Activated T-helper 17 cell treated with anti-CD3 and anti-CD28 coated beads, Interleukin-2, amount 50 U/mL, for 72 hours (primary cell): ENCODE data around the gene PITPNM3. TPM values are rescaled to one million over a fixed set of nuclear protein-coding genes. Genes with fewer than 3 reads are reported as not detected.
A peak's percentile ranks its signal among the peaks of the same experiment; 100 is the strongest.
"Not testable (repeated sequence)": the region's sequence is repeated elsewhere in the genome, so short reads cannot be mapped to it uniquely, and the experiment has no call there.

Experiments
- ATAC-seq: fragments of 150-1000 bp; cut with Tn5 transposase; replicated peaks from 2 replicates; pipeline ENCODE4 v1.10.0; 2021; ENCODE audit warnings: mild to moderate bottlenecking, moderate library complexity
- H3K27ac Mint-ChIP-seq: one replicate; pipeline ENCODE4 v1.8.0; 2022; ENCODE audit warnings: mixed read lengths
- H3K27me3 Mint-ChIP-seq: one replicate; pipeline ENCODE4 v1.8.0; 2022; ENCODE audit warnings: mixed read lengths
- H3K36me3 Mint-ChIP-seq: one replicate; pipeline ENCODE4 v1.8.0; 2022; ENCODE audit warnings: low read depth, mild to moderate bottlenecking, mixed read lengths
- H3K4me1 Mint-ChIP-seq: one replicate; pipeline ENCODE4 v1.8.0; 2022; ENCODE audit warnings: mixed read lengths
- H3K4me3 Mint-ChIP-seq: one replicate; pipeline ENCODE4 v1.8.0; 2022; ENCODE audit warnings: mild to moderate bottlenecking, mixed read lengths
- H3K9me3 Mint-ChIP-seq: one replicate; pipeline ENCODE4 v1.8.0; 2022; ENCODE audit warnings: mixed read lengths
- total RNA-seq, 2 donors: library from RNA; stranded (reverse); gene quantifications; one replicate each; pipeline ENCODE4 v1.2.3, GENCODE V29; 2022

PITPNM3 gene
- total RNA-seq, result 1 to 10 TPM in 1 of 2 donors, under 1 TPM in 1; 0.73 to 1.4 TPM

- ATAC-seq, result no peak
- Mint-ChIP-seq H3K27ac (no peak within 1 kb of the TSS), H3K36me3 (no peaks in the 10 kb centered on the region), H3K4me1 (no peaks in the 10 kb centered on the region), H3K9me3 (no peaks in the 10 kb centered on the region), H3K4me3 (peak within 1 kb of the TSS; percentile 61), H3K27me3 (peaks cover 36% of the 10 kb centered on the region)
These were observed at the start of gene PITPNM3 for GRCh38 chr17:6556121-6557039. TSS of gene PITPNM3 (minus strand) at chr17:6556555. CDS start at chr17:6556406, 149 bp downstream.

DNA sequence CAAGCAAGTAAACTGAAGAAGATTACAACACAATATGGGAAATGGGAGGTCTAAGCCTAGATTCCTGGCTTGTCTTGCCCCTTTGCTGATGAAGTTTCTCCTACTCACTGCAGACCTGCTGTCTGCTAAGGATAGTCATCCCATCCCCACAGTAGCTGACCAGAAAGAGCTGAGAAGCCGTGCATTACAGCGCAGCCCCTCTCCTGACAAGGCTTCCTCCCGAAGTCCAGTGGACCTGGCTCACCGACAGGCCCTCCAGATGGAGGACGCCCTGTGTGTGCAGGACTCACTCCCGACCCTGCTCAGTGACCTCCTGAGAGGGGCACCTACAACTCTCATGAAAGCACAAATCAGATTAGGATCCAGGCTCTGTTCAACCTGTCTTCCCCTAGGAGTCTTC, 48.8 kb upstream of the PITPNM3 start:
- Mint-ChIP-seq H3K27ac (no peak overlapping the region), H3K36me3 (peaks cover 100% of the 10 kb centered on the region), H3K9me3 (no peaks in the 10 kb centered on the region), H3K4me1 (no peaks in the 10 kb centered on the region), H3K27me3 (no peaks in the 10 kb centered on the region), H3K4me3 (no peak overlapping the region)
- ATAC-seq, result no peak

DNA sequence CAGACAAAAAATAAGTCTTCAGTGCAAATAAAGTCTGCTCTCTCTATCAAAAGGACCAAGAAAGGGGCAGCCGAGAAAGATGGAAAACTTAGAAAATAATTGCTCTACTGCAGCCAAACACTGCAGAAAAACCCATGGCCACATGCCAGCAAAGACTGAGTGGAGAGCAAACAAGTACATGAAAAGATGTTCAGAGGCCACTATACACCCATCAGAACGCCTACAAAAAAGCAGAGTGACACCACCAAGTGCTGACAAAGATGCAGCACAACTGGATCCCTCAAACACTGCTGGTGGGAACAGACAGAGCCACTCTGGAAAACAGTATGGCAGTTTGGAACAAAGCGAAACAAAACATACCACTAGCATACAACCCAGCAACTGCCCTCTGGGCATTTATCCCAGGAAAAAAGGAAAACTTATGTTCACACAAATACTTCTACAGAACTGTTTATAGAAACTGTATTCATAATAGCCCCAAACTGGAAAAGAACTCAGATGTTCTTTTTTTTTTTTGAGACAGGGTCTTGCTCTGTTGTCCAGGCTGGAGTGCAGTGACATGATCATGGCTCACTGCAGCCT, 47.5 kb upstream of the PITPNM3 start:
- Mint-ChIP-seq H3K4me1 (no peaks in the 10 kb centered on the region), H3K27me3 (no peaks in the 10 kb centered on the region), H3K36me3 (peaks cover 99% of the 10 kb centered on the region), H3K4me3 (no peak overlapping the region), H3K9me3 (no peaks in the 10 kb centered on the region), H3K27ac (no peak overlapping the region)
- ATAC-seq, result no peak

GRCh38 chr17:6602141-6602540, 45.8 kb upstream of the PITPNM3 start:
- ATAC-seq, result no peak
- no peak overlapping the region for H3K4me3 Mint-ChIP-seq
- peaks cover 99% of the 10 kb centered on the region for H3K36me3 Mint-ChIP-seq
- H3K9me3 Mint-ChIP-seq, result no peaks in the 10 kb centered on the region
- no peaks in the 10 kb centered on the region for H3K27me3 Mint-ChIP-seq
- H3K27ac Mint-ChIP-seq, result no peak overlapping the region
- H3K4me1 Mint-ChIP-seq, result no peaks in the 10 kb centered on the region

DNA sequence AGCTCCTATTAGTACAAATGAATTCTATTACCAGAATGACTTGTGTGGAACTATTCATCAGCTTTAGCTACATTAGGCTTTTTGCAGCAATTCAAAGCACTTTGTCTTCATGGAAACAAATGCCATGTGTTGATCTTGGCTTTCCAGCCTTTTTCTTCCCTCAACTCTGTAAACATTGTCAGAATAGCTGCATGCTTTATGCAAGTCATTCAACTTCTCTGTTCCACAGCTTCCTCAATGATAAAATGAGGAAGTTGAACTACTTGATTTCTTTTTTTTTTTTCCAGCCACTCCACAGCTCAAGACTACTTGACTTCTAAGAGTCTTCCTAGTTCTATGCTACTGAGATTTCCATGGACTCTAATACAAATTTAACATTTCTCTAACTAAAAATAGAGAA, 43.0 kb upstream of the PITPNM3 start:
- Mint-ChIP-seq H3K27ac (no peak overlapping the region), H3K36me3 (peaks cover 99% of the 10 kb centered on the region), H3K4me3 (no peak overlapping the region), H3K27me3 (no peaks in the 10 kb centered on the region), H3K4me1 (no peaks in the 10 kb centered on the region), H3K9me3 (no peaks in the 10 kb centered on the region)
- no peak for ATAC-seq

- no peak for ATAC-seq
- H3K4me3 Mint-ChIP-seq, result no peak overlapping the region
- H3K9me3 Mint-ChIP-seq, result no peaks in the 10 kb centered on the region
- no peak overlapping the region for H3K27ac Mint-ChIP-seq
- no peaks in the 10 kb centered on the region for H3K27me3 Mint-ChIP-seq
- H3K4me1 Mint-ChIP-seq, result no peaks in the 10 kb centered on the region
- H3K36me3 Mint-ChIP-seq, result peaks cover 97% of the 10 kb centered on the region
These were observed 41.4 kb upstream of the PITPNM3 start for GRCh38 chr17:6597727-6598126.

GRCh38 chr17:6596941-6597340, 40.6 kb upstream of the PITPNM3 start:
- Mint-ChIP-seq H3K4me3 (no peak overlapping the region), H3K27ac (no peak overlapping the region), H3K27me3 (no peaks in the 10 kb centered on the region), H3K9me3 (no peaks in the 10 kb centered on the region), H3K36me3 (peaks cover 97% of the 10 kb centered on the region), H3K4me1 (no peaks in the 10 kb centered on the region)
- ATAC-seq, result no peak

- Mint-ChIP-seq H3K9me3 (no peaks in the 10 kb centered on the region), H3K36me3 (peaks cover 97% of the 10 kb centered on the region), H3K27ac (no peak overlapping the region), H3K27me3 (no peaks in the 10 kb centered on the region), H3K4me1 (no peaks in the 10 kb centered on the region), H3K4me3 (no peak overlapping the region)
- no peak for ATAC-seq
These were observed 40.2 kb upstream of the PITPNM3 start for GRCh38 chr17:6596511-6596910.

- Mint-ChIP-seq H3K27ac (no peak overlapping the region), H3K27me3 (no peaks in the 10 kb centered on the region), H3K36me3 (peaks cover 97% of the 10 kb centered on the region), H3K4me3 (no peak overlapping the region), H3K4me1 (no peaks in the 10 kb centered on the region), H3K9me3 (no peaks in the 10 kb centered on the region)
- no peak for ATAC-seq
These were observed 39.7 kb upstream of the PITPNM3 start for GRCh38 chr17:6596081-6596480.

DNA sequence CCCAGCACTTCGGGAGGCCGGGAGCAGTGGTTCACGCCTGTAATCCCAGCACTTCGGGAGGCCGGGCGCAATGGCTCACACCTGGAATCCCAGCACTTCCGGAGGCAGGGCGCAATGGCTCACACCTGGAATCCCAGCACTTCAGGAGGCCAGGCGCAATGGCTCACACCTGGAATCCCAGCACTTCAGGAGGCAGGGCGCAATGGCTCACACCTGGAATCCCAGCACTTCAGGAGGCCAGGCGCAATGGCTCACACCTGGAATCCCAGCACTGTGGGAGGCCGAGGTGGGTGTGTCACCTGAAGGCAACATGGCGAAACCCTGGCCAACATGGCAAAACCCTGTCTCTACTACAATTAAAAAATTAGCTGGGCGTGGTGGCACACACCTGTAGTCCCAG, 37.0 kb upstream of the PITPNM3 start:
- H3K4me1 Mint-ChIP-seq, ATAC-seq, H3K4me3 Mint-ChIP-seq, H3K27me3 Mint-ChIP-seq, H3K27ac Mint-ChIP-seq, H3K9me3 Mint-ChIP-seq: not testable (repeated sequence)
- H3K36me3 Mint-ChIP-seq, result peaks cover 98% of the 10 kb centered on the region

GRCh38 chr17:6592173-6592572, 35.8 kb upstream of the PITPNM3 start:
- Mint-ChIP-seq H3K27ac (no peak overlapping the region), H3K36me3 (peaks cover 98% of the 10 kb centered on the region), H3K4me3 (no peak overlapping the region), H3K9me3 (no peaks in the 10 kb centered on the region), H3K27me3 (no peaks in the 10 kb centered on the region), H3K4me1 (no peaks in the 10 kb centered on the region)
- ATAC-seq, result no peak

GRCh38 chr17:6591599-6592158, 35.3 kb upstream of the PITPNM3 start:
- Mint-ChIP-seq H3K4me3 (no peak overlapping the region), H3K4me1 (no peaks in the 10 kb centered on the region), H3K9me3 (no peaks in the 10 kb centered on the region), H3K27ac (no peak overlapping the region), H3K36me3 (peaks cover 98% of the 10 kb centered on the region), H3K27me3 (no peaks in the 10 kb centered on the region)
- no peak for ATAC-seq

- no peak overlapping the region for H3K4me3 Mint-ChIP-seq
- H3K27ac Mint-ChIP-seq, result no peak overlapping the region
- peaks cover 98% of the 10 kb centered on the region for H3K36me3 Mint-ChIP-seq
- H3K9me3 Mint-ChIP-seq, result no peaks in the 10 kb centered on the region
- ATAC-seq, result no peak
- H3K4me1 Mint-ChIP-seq, result no peaks in the 10 kb centered on the region
- H3K27me3 Mint-ChIP-seq, result no peaks in the 10 kb centered on the region
These were observed 33.1 kb upstream of the PITPNM3 start for GRCh38 chr17:6589266-6589946.

GRCh38 chr17:6588165-6588564, 31.8 kb upstream of the PITPNM3 start:
- Mint-ChIP-seq H3K4me3 (no peak overlapping the region), H3K27me3 (no peaks in the 10 kb centered on the region), H3K9me3 (no peaks in the 10 kb centered on the region), H3K36me3 (peaks cover 100% of the 10 kb centered on the region), H3K27ac (no peak overlapping the region), H3K4me1 (no peaks in the 10 kb centered on the region)
- ATAC-seq, result no peak
